Measurements from ENCODE around the gene DNAJC4. TPM values are rescaled to one million over a fixed set of nuclear protein-coding genes. Genes with fewer than 3 reads are reported as not detected.

The DNAJC4 gene
- polyA plus RNA-seq, 1 donor: 66.2 TPM

GRCh38 chr11:64230985-64231365, 627 bp downstream of the DNAJC4 start:
- DNase-seq: no peak

GRCh38 chr11:64231546-64231945, 1.2 kb downstream of the DNAJC4 start:
- DNase-seq: peak; percentile 1

GRCh38 chr11:64232182-64232966, 2.0 kb downstream of the DNAJC4 start:
- peak; percentile 6 for DNase-seq

- no peak for DNase-seq
These were observed 2.6 kb downstream of the DNAJC4 start for GRCh38 chr11:64232967-64233315.

GRCh38 chr11:64233913-64234586, 3.7 kb downstream of the DNAJC4 start, which contains the start of gene VEGFB:
VEGFB (plus strand) TSS chr11:64234584; CDS start chr11:64234834, 250 bp downstream.
- peak; percentile 64 for DNase-seq

GRCh38 chr11:64234647-64235379, 4.5 kb downstream of the DNAJC4 start:
- DNase-seq: no peak

- DNase-seq: no peak
These were observed 5.3 kb downstream of the DNAJC4 start for GRCh38 chr11:64235437-64236161.

GRCh38 chr11:64237484-64237951, 7.2 kb downstream of the DNAJC4 start:
- DNase-seq: no peak

- DNase-seq: no peak
These were observed 7.7 kb downstream of the DNAJC4 start for GRCh38 chr11:64238076-64238475.

GRCh38 chr11:64238999-64239398, 8.7 kb downstream of the DNAJC4 start:
- no peak for DNase-seq

GRCh38 chr11:64239662-64240434, 9.5 kb downstream of the DNAJC4 start:
- DNase-seq: no peak

GRCh38 chr11:64240435-64241240, 10.3 kb downstream of the DNAJC4 start, which contains the start of gene FKBP2:
FKBP2 (plus strand) TSS chr11:64241095; CDS start chr11:64242388, 1,293 bp downstream.
- peak; percentile 98 for DNase-seq

GRCh38 chr11:64241241-64241490, 10.8 kb downstream of the DNAJC4 start:
- peak; percentile 100 for DNase-seq

- DNase-seq: peak; percentile 51
These were observed 11.4 kb downstream of the DNAJC4 start for GRCh38 chr11:64241491-64242374.

- no peak for DNase-seq
These were observed 13.0 kb downstream of the DNAJC4 start for GRCh38 chr11:64243236-64243854.

- no peak for DNase-seq
These were observed 13.8 kb downstream of the DNAJC4 start for GRCh38 chr11:64244107-64244506.

GRCh38 chr11:64244966-64245365, 14.6 kb downstream of the DNAJC4 start:
- no peak for DNase-seq

GRCh38 chr11:64245401-64245796, 15.1 kb downstream of the DNAJC4 start:
- peak; percentile 53 for DNase-seq

All from hindlimb muscle (tissue), 1 donor.